SHP77 (cell line): ENCODE measurements around the gene ZDHHC11.

ENCODE experiments used
- DNase-seq, 2 experiments: peaks; one replicate each; lab custom pipeline; 2025; lab: John Stamatoyannopoulos, UW

Gene ZDHHC11

GRCh38 chr5:746258-746761 is 104.5 kb downstream of the ZDHHC11 start:
- DNase-seq = no peak
